Activated CD4-positive, alpha-beta T cell treated with anti-CD3 and anti-CD28 coated beads, Interleukin-2, amount 50 U/mL, for 24 hours (primary cell): Measurements from ENCODE around the gene TMEM39B.
"Not testable (repeated sequence)": the region's sequence is repeated elsewhere in the genome, so short reads cannot be mapped to it uniquely, and the experiment has no call there.

Experiments used
- DNase-seq, 2 donors: peaks; one replicate each; pipeline ENCODE4 v3.0.0-alpha.2; 2020; ENCODE audit warnings: low read depth in 1 of 2, low spot score in 1 of 2

Gene TMEM39B

GRCh38 chr1:32072622-32073298 lies at the start of gene TMEM39B:
TMEM39B (plus strand) TSS chr1:32072939; CDS start chr1:32073048, 109 bp downstream.
- peak; percentile 84 to 88 for DNase-seq

- DNase-seq = no peak
Observed at GRCh38 chr1:32023351-32023750, 49.4 kb upstream of the TMEM39B start.

GRCh38 chr1:32025515-32025914 lies 47.2 kb upstream of the TMEM39B start:
- no peak for DNase-seq

DNA sequence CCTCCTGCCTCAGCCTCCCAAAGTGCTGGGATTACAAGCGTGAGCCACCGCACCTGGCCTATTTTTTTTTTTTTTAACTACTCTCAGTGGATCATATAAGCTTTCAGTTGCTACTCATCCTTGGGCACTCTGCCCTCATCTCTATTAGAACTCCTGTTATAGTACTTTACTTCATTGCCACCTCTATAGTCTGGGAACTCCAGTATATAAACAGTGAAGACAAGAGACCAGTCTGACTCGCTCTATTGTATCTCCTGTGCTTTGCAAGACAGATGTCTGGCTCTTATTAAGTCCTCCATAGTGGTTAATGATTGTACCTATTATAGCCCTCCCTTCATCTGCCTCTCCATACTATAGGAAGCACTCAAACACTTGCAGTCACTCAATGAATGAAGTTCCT lies 44.0 kb upstream of the TMEM39B start:
- no peak for DNase-seq

DNA sequence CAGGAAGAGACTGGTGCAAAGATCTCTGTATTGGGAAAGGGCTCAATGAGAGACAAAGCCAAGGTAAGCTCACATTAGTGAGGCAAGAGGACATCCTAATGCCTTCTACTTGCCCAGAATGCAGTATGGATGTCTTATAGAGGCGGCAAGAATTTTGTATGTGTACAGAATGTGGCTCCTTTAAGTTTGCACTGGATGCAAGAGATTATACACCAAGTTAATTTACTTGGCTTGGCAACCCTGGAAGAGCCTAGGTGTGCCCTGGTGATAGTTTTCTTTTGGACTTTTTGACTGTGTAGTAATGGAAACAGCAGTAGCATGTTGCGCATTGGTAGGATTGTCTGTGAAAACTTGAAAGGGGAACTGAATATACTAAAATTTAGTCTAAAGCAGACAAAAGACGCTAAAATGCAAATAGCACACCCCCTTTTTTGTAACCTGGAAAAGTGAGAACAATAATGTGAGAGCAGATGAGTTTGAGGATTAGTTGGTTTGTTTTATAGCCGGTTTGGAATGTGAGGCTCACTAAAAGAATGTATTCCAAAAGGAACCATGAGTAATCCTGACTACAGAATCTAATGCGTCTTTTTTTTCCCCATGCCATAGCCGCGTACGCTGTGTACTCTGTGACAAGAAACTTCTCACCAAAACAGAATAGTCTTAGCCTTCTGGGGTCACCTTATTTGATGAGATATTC lies 41.0 kb upstream of the TMEM39B start:
- no peak for DNase-seq

- DNase-seq = no peak
Observed at GRCh38 chr1:32032275-32032615, 40.5 kb upstream of the TMEM39B start.

- DNase-seq = no peak
Observed at GRCh38 chr1:32035119-32035518, 37.6 kb upstream of the TMEM39B start.

GRCh38 chr1:32040711-32041110 lies 32.0 kb upstream of the TMEM39B start:
- no peak for DNase-seq

DNA sequence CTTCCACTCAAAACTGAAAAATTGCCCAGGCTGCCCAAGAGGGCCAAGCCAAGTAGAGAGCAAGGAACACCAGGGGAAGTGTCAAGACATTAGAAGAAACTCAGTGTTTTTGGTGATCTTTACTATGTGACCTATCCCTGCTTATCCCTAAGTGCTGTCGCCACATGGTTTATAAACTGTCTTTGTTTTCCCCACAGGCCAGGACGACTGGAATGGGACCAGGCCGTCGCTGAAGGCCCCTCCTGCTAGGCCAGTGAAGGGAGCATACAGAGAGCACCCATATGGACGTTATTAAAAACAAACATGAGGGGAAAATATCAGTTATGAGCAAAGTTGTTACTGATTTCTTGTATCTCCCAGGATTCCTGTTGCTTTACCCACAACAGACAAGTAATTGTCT lies 30.4 kb upstream of the TMEM39B start:
- DNase-seq = no peak

- no peak for DNase-seq
Observed at GRCh38 chr1:32044234-32044633, 28.5 kb upstream of the TMEM39B start.

DNA sequence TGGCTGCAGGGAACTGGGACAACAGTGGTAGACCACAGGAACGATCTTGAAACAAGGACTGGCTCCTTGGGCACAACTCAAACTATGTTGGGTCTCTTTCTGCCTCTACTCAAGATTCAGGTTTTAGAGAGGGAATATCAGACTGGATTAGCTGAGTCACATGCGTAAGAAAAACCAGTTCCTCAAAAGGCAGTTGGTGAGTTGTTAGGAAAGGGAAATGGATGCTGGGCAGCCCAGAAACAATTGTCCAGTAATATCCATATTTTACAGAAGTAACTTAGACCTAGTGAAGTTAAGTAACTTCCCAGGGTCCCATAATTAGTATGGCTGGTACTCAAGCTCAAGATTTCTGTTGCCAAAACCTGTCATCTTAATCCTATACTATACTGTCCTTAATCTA lies 27.0 kb upstream of the TMEM39B start:
- DNase-seq = no peak

DNA sequence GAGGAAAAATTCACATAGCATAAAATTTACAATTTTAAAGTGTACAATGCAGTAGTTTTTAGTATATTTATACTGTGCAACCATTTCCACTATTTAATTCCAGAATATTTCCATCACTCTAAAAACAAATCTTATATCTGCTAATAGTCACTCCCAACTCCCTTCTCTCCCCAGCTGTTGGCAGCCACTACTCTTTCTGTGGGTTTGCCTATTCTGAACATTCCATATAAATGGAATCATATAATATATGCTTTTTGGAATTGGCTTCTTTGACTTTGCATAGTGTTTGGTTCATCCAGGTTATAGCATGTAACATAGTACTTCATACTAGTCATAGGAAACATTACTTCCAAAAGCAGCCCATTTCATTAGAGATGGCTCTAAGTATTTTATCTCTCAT lies 25.0 kb upstream of the TMEM39B start:
- no peak for DNase-seq

DNA sequence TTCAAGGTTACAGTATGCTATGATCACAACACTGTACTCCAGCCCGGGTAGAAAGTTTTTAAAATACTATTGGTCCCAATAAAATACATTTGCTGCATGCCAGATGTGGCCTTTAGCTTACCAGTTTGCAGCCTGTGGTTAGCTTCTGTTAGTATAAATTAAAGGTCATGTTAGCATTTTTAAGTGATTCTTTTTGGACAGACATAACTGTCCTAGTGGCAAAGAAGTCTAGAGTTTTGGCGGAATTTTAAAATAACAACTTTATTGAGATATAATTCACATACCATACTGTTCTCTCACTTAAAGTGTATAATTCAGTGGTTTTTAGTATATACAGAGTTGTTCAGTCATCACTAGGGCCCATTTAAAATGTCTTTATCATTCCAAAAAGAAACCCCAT lies 24.3 kb upstream of the TMEM39B start:
- no peak for DNase-seq

- no peak for DNase-seq
Observed at GRCh38 chr1:32051706-32052105, 21.0 kb upstream of the TMEM39B start.

DNA sequence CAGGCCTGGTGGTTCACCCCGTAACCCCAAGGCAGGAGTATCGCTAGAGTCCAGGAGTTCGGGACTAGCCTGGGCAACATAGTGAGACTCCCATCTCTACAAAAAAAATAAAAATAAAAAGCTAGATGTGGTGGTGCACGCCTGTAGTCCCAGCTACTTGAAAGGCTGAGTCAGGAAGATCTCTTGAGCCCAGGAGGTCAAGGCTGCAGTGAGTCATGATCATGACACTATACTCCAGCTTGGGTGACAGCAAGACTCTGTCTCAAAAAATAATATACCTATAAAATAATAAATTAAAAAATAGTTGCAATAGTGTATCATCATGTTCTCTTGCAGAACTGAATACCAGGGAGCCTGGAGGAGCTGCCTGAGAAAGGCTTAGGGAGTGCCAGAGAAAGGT lies 19.9 kb upstream of the TMEM39B start:
- DNase-seq = no peak

DNA sequence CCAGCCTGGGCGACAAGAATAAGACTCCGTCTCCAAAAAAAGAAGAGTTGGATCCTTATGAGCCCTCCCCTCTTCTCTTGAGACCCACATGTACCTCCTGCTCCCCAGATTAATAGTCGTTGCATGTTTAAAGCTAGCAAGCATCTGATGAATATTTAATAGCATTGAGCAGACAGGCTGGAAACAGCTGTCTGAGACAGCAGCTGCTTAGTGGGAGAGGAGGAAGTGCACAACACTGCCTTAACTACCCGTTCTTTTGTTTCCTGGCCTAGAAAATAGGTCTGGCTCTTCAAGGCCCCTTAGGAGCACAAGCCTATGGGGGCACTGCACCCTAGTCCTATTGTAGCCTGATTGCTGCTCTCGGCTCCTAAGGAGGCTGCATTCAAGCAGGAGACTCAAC lies 17.3 kb upstream of the TMEM39B start:
- no peak for DNase-seq

DNA sequence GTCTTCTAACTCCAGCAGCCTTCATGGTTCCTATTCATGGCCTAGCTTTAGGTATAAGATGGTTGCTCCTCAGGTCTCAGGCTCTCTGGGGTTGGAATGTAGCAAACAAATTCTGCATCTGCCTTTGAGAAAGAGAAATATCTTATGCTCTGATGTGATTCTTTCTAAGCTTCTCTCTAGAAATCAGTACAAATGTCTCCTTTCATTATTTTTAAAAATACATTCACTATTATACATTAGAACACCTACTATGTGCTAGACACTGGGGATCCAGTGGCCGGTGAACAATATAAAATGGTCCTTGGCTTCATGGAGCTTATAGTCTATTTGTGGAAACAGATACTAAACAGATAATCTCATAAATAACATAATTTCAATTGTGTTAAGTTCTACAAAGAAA lies 16.1 kb upstream of the TMEM39B start:
- DNase-seq = no peak

DNA sequence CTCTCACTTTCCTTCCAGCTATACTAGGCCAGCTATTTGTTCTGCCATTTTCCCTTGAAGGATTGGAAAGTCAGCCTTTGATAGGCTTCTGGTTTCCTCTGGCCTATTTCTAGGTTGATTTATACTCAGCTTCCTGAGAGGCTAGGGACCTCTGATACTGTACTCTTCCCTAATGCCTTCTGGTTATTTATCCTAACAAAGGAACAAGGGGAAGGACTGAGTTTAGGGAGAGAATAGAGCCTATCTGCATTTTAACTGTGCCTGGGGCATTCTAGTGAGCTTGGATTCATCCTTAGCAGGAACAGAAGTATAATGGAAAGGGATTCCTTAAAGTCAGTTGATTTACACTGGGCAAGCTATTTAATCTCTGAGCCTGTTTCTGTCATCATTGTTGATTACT lies 11.8 kb upstream of the TMEM39B start:
- DNase-seq = no peak

GRCh38 chr1:32062867-32063230 lies 9.9 kb upstream of the TMEM39B start:
- DNase-seq = no peak

DNA sequence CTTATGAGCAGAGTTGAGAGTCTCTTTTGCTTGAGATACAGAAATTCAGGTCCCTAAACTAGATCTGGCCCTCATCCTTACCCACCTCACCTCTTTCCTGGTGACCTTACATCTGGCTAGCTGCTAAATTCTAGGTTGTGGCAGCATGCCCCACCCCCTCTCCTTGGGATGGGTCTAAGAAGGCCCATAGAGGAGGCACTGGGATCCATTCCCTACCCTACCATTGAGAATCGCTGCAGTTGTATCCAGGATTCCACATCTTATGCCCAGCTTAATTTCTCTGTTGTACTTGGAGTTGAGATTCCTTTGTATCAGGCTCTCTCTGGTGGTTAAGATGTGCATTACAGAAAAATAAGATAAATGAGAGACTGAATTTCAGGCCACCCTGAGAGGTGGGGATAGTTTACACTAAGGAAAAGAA lies 9.5 kb upstream of the TMEM39B start:
- DNase-seq = no peak

DNA sequence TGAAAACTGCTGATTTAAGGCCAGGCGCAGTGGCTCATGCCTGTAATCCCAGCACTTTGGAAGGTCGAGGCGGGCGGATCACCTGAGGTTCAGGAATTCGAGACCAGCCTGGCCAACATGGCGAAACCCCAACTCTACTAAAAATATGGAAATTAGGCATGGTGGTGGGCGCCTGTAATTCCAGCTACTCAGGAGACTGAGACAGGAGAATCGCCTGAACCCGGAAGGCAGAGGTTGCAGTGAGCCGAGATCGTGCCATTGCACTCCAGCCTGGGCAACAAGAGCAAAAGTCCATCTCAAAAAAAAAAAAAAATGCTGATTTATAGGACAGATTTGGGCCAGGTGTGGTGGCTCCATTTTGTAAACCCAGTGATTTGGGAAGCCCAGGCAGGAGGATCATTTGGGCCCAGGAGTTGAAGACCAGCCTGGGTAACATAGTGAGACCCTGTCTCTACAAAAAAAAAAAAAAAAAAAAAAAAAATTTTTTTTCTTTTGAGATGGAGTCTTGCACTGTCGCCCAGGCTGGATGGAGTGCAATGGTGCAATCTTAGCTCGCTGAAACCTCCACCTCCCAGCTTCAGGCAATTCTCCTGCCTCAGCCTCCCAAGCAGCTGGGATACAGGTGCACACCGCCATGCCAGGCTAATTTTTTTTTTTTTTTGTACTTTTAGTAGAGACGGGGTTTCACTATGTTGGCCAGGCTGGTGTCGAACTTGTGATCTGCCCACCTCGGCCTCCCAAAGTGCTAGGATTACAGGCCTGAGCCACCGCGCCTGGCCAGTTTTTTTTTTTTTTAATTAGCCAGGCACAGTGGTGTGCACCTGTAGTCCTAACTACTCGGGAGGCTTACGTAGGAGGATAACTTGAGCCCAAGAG lies 6.9 kb upstream of the TMEM39B start:
- not testable (repeated sequence) for DNase-seq

- DNase-seq = no peak
Observed at GRCh38 chr1:32066489-32066873, 6.3 kb upstream of the TMEM39B start.
